ENCODE results near the gene CROCC.
A peak's percentile ranks its signal among the peaks of the same experiment; 100 is the strongest.

CROCC gene

DNA sequence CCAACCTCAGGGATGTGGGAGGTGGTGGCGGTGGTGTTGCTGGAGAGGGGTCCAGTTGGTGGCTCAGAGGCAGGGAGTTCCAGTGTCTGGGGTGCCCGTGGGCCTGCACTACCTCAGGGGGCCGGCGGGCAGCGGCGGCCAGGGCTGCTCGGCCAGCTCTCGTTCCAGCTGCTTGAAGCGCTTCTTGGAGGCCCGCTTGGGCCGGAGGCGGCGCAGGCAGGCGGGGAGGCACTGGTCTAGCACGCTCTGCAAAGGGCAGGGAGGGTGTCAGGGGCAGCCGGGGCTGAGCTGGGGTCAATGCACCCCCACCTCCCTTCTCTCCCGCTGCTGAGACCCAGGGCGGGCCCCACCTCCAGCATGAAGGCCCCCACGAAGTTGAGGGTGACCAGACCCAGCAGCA lies 64.4 kb downstream of the CROCC start:
- no peak for DNase-seq (ENCODE audit: low spot score)

DNA sequence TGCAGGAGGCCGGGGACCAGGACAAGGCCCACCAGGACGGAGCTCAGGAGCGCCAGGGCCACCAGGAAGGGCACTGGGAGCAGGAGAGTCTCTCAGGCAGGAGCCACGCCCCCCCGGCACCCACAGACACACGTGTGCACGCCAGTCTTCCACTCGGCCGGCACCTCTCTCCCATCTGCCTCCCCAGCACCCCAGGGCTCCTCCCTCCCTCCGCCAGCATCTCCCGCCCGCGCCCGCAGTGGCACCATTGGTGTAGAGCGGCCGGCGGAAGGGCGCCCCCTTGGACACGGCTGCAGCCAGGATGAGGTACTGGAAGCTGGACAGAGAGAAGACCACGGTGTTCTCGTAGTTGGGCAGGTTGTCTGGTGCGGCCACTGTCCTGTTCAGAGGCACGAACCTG lies 64.8 kb downstream of the CROCC start:
- DNase-seq (ENCODE audit: low spot score) = no peak

DNA sequence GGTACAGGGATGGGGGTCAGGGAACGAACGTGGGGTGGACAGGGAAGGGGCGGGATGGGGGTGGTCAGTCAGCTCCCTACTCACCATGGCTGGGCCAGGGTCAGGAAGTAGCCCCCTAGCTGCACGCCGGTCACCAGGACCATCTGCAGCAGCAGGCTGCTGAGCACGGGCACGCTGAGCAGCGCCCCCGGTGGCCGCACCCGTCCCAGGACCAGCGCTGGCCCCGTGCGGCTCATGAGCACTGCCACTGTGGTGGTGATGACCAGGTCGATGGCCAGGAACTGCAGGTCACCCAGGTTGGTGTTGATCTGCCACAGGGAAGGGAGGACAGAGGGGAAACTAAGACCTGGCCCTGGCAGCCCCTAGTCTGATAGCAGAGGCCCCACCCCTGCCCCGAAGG lies 65.2 kb downstream of the CROCC start:
- DNase-seq (ENCODE audit: low spot score) = no peak

DNA sequence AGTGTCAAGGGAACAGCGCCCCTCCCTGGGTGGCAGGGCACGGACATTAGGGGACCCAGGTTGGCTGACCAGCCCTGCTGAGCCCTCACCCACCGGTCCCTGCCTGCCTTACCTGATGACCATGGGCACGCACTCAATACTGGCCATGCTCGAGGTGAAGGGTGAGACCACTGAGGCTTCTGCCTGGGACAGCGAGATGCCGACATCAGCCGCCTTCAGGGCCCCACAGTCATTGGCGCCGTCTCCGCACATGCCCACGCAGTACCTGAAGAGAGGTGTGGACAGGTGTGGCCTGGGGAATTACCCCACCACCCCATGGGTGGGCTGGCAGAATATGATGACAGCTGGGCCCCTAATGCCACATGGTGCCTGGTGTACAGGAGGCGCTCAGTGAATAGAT lies 66.5 kb downstream of the CROCC start:
- no peak for DNase-seq (ENCODE audit: low spot score)

DNA sequence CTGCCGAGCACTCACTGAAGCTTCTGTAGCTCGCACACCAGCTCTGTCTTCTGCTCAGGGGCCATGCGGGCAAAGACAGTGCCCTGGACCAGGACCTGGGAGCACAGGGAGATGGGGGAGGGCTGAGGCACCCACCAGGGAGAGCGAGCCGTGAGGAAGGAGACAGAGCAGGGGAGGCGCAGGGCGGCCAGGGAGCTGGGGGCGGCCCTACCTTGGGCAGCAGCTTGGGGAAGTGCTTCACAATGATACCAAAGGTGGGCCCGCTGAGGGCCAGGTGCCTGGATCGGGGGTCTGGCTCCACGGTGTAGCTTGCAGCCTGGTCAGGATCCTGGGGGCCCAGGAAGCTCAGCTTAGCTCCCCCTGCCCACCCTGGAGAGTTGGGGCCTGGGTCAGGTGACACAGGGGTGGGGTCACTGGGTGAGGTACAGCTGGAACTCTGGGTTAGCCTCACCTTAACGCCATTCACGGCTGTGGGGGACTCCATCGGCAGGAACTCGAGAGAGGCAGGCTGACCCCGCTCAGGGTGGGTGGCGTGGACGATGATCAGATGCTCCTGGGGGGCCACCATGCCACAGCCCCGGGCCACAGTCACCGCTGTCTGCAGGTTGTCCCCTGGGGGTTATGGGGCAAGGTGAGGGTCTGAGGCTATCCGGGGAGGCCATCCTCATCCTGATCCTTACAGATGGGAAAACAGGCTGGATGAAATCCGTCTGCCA lies 68.1 kb downstream of the CROCC start:
- no peak for DNase-seq (ENCODE audit: low spot score)

DNA sequence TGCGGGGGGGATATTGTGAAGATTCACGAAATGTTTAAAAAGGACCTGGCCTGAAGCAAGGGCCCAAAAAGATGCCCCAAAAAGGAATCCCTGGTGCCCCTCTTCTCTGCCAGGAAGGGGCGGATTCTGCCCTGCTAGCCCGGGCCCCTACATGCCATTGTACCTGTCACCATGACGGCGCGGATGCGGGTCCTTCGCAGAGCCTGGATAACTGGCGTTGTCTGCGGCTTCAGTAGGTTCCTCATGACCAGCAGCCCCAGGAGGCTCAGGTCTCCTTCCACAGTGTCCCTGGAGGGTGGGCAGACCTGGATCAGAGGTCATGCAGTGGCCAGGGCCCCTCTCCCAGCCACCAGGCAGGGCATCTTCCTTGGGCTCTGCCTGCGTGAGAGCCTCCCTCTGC lies 69.8 kb downstream of the CROCC start:
- DNase-seq (ENCODE audit: low spot score) = no peak

DNA sequence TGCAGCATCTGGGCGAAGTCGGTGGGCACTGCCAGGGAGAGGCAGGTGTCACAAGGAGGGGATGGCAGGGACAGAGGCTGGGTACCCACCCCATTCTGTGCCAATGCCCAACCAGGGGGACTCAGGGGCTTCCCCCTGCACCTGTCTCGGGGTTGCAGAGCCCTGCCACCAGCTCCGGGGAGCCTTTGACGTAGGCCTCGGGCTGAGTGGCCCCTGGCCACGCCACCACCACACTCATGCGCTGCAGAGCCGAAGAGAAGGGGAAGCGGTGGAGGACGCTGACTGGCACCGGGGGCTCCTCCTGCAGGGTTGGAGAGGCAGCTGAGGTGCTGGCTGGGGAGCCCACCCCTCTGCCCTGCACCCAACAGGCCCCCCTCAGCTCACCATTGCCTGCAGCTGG lies 70.4 kb downstream of the CROCC start:
- DNase-seq (ENCODE audit: low spot score) = no peak

DNA sequence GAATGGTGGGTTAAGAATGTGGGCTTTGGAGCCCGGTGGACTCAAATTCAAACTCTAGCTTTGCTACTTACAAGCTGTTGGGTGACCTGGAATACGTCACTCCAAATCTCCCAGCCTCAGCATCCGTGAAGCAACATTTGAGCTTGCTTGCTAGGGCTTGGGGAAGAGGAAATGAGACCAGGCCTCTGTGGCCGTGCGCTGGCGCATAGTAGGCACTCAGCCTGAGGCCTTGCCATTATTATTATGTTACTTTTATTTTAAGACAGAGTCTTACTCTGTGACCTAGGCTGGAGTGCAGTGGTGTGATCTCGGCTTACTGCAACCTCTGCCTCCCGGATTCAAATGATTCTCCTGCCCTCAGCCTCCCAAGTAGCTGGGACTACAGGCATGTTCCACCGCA lies 70.9 kb downstream of the CROCC start:
- DNase-seq (ENCODE audit: low spot score) = no peak

DNA sequence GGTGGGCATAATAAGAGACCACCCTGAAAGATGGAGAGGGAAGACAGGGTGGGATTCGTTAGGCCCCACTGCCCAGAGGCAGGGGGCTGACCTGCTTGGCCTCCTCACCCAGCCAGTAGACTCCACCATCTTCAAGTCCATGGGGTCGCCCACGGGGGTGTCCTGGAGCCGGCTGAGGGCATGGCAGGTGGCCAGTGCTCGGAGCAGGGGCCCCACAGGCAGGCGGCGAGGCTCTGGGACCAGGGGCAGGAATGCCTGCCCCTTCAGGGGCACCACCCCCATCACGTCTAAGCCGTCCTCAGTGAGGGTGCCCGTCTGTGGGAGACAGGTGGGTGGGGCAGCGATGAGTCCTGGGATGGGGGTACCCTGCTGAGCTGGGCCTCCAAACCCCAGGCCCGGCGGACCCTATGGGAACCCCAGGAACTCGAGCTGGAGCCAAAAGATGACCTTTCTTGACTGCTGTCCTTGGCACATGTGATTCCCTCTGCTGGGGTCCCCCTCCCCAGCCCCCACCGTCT lies 71.8 kb downstream of the CROCC start:
- DNase-seq (ENCODE audit: low spot score) = no peak

DNA sequence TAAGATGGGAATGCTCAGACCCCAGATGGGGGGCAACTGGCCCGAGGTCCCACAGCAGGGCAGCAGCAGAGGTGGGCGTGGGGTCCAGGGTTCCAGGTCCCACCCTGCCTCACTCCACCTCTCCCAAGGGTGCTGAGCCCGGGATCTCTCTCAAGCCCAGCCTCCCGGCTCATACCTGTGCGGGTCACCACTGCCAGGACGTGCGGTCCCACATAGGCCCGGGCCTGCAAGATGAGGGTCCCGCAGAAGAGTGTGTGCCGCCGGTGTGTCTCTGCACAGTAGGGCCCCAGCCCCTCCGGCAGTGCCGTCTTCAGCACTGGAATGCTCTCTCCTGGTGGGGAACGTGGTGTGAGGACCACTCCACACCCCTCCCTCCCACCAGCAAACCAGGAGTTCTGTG lies 75.1 kb downstream of the CROCC start:
- DNase-seq (ENCODE audit: low spot score) = no peak

DNA sequence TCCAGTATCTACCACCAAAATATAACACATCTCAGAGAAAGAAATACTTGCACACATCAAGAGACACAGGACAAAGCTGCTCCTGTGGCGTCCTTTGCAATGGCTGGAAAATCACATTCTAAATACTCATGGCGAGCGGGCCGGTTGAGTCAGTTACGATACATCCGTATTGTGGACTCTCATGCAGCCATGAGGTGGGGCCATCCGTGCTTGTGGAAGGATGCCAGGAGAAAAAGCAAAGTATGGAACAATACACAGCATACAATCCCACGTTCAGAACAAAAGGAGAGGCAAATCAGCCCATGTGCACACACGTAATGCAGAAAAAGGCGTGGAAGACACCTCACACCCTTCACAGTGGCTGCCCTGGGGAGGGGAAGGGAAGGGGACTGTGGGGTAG lies 76.9 kb downstream of the CROCC start:
- DNase-seq (ENCODE audit: low spot score) = peak; percentile 46

DNA sequence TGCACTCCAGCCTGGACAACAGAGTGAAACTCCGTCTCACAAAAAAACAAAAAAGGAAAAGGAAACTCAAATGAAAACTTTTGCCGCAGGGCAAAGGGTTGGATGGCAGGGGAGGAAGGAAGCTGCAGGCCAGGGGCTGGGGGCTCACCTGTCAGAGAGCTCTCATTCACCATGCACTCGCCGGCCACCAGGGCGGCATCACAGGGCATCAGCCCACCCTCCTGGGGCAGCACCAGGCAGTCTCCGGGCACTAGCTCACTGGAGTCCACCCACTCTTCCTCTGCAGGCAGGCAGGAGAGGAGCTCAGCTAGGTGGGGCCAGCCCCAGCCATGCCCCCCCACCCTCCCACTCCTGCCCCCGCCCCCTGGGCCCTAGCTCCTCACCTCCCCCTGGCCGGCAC lies 78.1 kb downstream of the CROCC start:
- no peak for DNase-seq (ENCODE audit: low spot score)

DNA sequence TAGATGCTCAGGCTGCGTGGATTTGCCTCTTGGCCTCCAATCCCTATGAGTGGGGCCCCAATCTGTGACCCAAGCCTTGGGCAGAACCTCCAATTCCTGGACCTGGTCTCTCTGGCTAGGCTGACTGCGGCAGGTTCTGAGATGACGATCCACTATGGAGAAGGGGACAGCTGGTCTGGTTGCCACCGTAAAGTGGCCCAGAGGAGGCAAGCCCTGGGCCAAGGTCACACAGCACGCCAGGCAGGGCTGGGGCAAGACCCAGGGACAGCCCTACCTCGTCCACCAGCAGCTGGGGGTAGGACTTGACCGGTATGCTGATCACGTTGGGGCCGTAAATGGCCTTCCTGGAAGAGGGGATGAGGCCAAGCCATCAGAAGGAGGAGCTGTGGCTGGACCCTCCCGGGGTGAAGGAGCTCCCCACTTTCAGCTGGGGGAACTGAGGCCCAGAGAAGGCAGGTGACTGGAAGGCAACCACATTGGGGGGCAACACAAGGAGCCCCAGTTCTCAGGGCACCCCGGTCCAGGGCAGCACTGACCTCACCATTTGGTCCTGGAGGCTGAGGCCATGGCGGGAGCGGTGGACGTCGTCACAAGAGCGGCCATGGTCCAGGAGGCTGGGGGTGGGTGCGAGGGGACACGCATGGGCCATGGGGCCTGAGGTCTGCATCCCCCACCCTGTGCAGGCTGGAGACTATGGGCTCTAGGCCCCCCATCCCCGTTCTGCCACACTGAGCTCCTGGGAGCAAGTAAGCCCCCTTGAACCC lies 80.2 kb downstream of the CROCC start:
- no peak for DNase-seq (ENCODE audit: low spot score)

DNA sequence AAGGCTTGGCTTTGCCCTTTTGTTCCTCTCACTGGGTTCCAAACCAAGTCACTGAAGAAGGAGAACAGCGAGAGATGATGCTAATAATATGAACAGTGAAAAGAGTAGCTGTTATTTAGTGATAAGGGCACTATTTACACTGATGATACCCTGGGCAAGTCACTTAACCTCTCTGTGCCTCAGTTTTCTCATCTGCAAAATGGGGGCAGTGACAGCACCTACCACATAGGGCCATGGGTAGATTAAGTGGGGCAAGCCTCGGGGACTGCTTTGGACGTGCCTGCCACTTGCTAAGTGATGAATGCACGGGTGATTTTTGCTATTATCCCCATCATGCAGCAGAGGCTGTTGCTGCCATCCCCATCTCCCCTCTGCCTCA lies 80.8 kb downstream of the CROCC start:
- no peak for DNase-seq (ENCODE audit: low spot score)

DNA sequence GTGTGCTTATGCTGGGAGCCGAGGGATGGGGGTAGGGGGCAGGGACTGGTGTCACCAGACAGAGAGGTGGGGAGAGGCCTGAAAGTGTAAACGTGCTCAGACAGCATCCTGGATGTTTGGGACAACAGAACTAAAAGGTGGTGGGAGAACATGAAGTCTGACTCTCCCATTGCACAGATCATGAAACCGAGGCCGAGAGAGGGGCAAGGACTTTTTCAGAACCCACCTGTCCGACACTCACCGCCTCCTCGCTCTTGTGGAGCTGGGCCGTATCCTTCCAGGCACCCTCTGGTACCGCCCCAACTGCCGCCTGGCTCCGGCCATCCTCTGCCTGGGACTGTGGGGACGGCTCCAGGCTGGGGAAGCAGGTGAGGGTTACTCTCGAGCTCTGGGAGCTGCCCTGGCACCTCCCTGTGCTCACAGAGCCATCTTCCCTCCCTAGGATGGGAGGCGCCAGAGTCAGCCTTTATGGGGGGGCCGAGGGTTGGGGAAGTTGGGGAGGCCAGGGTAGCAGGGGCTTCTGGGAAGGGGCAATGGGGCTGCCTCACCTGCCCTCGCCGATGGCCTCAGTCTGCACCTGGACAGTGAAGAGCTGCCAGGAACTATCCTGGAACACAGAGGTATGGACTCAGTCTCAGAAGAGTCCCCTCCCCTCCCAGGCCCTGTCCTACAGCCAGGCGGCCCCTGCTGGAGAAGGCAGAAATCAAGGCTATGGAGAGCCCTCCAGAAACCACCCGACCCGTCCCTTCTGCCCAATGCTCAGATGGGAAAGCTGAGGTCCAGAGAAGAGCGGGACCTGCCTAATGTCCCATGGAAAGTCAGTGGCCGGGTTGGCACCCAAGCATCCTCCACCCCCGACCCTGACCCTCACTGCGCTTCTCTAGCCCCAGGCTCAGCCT lies 83.0 kb downstream of the CROCC start:
- no peak for DNase-seq (ENCODE audit: low spot score)

DNA sequence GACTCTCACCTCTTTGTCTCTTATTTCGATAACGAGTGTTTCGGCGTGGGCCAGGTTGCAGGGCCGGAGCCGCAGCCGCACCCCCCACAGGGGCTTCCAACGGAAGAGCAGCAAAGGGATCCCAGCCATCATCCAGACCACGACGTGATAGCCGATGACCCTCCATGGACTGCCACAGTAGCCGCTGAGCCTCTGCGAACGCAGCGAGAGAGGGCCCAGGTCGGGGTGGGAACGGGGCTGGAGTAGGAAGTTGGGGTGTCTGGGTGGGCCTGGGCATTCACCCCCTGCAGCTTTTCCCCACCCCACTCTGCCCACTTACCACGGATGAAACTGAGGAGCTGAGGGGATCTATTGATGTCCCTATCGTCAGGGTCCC lies 83.6 kb downstream of the CROCC start:
- no peak for DNase-seq (ENCODE audit: low spot score)

DNA sequence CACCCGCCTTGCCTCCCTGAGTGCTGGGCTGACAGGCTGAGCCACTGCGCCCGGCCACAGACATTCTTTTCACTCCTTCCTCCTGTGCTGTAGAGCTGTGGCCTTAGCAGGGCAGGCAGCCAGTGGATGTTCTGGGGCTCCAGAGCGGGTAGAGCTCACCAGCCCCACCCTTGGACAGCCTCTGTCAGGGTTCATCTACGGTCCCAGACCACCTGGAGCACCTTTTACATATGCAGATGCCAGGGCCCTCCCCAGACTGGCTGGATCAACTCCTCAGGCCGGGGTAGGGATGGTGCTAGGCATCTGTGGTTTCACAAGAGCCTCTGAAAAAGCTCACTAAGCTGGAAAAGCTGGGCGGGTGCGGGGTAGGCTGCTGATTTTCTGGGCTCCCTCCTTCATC lies 85.4 kb downstream of the CROCC start:
- DNase-seq (ENCODE audit: low spot score) = no peak

DNA sequence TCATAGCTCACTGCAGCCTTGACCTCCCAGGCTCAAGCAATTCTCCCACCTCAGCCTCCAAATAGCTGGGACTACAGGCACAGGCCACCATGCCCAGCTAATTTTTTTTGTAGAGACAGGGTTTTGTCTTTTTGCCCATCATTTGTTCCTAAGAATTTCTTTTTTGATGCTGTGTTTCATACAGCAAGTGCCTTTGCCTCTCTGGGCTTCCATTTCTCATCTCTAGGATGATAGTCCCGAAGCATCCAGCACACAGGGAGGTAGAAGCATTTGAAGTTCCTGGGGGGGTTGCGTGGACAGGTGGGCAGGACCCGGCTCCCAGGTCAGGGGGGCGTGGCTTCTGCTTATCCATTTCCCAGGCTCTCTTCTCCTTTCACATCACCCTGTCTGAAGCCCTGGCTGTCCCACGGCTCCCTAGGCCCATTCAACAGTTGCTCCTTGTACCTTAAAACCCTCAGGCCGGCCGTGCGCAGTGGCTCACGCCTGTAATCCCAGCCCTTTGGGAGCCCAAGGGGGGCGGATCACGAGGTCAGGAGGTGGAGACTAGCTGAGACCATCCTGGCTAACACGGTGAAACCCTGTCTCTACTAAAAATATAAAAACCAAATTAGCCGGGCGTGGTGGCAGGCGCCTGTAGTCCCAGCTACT lies 86.6 kb downstream of the CROCC start:
- DNase-seq (ENCODE audit: low spot score) = no peak

DNA sequence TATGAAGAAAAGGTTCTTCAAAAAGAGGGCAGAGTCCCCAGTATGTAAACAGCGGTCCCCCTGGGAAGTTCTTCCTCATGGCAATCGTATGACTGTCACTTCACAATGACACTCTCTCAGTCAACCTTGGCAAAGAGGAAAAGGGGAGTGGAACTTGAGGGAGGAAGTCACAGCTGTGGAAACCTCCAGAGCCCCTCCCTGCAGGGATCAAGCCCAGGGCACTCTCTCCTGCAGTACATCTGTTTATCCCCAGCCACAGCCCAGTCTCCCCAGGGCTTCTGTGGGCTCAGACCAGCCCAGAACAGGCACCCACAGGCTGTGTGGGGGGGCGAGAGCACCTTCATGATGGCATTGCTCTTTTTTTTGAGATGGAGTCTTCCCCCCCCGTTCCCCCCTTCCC lies 88.0 kb downstream of the CROCC start:
- no peak for DNase-seq (ENCODE audit: low spot score)

DNA sequence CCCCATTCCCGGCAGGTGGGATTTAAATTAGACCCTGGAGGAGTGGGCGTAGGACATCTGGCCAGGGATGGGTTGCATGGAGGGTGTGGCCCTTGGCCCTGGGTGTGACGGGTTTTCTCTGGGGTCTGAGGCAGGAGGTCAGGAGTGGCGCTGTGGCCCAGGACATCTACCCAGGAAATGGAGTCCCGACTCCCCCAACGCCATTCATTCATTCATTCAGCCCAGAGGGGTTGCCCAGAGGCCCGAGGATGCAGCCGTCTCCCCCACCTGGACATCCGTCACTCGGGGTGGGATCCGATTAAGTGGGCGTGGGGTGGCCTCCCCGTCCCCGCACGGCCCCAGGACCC lies 89.3 kb downstream of the CROCC start:
- no peak for DNase-seq (ENCODE audit: low spot score)

DNA sequence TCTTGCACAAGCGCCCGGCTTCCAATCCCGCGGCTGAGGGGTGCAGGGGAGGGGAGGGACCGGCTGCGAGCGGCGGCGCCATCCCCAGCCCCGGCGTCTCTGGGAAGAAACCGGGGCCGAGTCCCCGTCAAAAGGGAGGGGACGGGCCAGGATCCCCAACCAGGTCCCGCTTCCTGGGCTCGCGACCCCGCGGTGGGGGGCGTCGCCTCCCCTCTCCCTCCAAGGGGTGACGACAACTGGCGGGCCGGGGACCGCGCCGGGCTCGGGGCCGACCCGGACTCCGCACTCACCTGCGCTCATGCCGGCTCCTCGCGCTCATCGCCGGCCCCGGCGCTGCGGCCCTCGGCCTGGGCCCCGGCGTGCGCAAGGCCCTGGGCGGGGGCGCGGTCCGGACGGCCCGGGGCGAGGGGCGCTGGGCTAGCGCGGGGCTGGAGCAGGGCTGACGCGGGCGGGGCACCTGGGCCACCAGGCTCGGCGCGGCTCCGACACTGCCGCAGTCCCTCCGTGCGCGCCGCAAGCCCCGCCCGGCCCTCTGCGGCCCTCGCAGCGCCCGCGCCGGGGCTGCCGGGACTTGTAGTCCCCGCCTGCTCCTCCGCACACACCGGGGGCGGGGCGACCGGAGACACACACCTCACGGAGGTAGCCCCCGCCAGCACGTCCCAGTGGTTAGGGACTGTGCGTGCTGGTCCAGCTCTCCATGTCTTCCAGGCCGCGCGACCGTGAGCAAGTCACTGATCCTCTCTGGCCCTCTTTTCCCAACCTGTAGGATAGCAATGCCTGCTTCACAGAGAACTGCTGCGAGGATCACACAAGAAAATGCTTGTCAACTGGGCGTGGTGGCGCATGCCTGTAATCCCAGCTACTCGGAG lies 89.9 kb downstream of the CROCC start, which contains the start of gene ATP13A2:
Gene ATP13A2, minus strand, starts transcription at position 490 of the 869 bp plus-strand sequence. Its CDS starts 190 bp downstream, at position 300.
- DNase-seq (ENCODE audit: low spot score) = peak; percentile 69

Data from RKO (cell line).